Measurements from ENCODE around the gene DKKL1. TPM values are rescaled to one million over a fixed set of nuclear protein-coding genes. Genes with fewer than 3 reads are reported as not detected.
"Not testable (repeated sequence)": the region's sequence is repeated elsewhere in the genome, so short reads cannot be mapped to it uniquely, and the experiment has no call there.

The DKKL1 gene
- total and polyA plus RNA-seq, 5 donors from 2014 or later, result not detected

DNA sequence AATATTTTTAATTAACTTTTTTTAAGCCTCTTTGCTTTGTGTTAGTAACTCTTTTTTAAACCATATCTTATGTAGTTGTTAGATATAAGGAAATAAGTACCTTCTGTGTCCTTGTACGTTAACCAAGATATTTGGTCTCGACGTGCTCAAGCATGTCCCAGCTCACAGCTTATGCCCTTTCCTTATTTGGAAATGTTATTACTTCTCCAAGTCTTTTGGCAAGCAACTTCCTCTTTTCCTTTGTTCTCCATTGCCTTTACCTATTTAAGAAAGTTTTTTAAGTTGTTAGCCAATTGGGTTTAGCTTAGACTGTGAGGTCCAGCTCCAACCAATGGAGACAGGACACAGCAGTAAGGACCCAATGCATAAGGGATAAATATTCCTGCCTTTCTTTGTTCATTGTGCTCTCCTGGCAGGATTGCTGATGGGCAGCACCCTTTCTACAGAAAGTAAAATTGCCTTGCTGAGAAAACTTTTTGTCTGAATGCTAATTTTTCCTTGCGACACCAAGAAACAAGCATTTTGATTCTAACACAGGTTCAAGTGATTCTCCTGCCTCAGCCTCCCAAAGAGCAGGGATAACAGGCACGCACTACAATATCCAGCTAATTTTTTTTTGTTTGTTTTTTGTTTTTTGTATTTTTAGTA lies 5.2 kb downstream of the DKKL1 start:
- no peak overlapping the region for H3K27ac Mint-ChIP-seq
- no peak for ATAC-seq (ENCODE audit: low read depth in 2 of 2)
- no peak for DNase-seq
- H3K4me1 Mint-ChIP-seq, result peaks cover 0 to 2% (median 0%) of the 10 kb centered on the region in 4 donors
- peaks cover 40% of the 10 kb centered on the region for H3K27me3 Mint-ChIP-seq
- H3K9me3 Mint-ChIP-seq, result peaks cover 0 to 18% (median 0%) of the 10 kb centered on the region in 7 donors
- Histone ChIP-seq H3K27me3 (ENCODE audit: control insufficient read depth, insufficient read depth, low read length) (peaks cover 9% of the 10 kb centered on the region), H3K9me3 (ENCODE audit: control insufficient read depth in 2 of 2, low read length in 2 of 2) (peaks cover 12 to 15% of the 10 kb centered on the region in 2 experiments), H3K4me3 (ENCODE audit: low read depth, low read length) (no peak overlapping the region), H3K4me1 (ENCODE audit: control insufficient read depth, insufficient read depth, low read length, poor library complexity, severe bottlenecking) (peaks cover 8% of the 10 kb centered on the region), H3K36me3 (ENCODE audit: control insufficient read depth, insufficient read depth, low read length) (no peaks in the 10 kb centered on the region), H3K27ac (ENCODE audit: insufficient read depth, low read length, poor library complexity, severe bottlenecking) (no peak overlapping the region)
- H3K36me3 Mint-ChIP-seq, result peaks cover 3% of the 10 kb centered on the region
- no peak overlapping the region for H3K4me3 Mint-ChIP-seq

DNA sequence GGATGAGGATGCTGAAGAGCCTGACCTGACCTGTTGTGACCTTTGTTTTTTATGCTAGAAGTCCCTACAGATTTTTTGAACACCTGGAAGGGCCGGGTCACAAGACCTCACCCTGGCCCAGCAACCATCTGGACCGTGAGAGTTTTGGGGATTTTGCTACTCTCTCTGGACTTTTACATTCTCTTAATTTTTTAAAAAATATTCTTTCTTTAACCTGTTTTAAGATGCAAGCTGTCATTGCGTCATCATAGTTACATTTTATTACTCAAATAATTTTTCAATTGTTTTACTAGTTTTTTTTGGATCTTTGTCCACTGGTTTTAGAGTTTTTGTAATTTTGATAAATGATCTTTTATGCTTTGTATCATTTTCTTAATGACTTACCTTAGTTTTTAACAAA lies 7.5 kb downstream of the DKKL1 start:
- Histone ChIP-seq H3K36me3 (ENCODE audit: control insufficient read depth, insufficient read depth, low read length) (no peaks in the 10 kb centered on the region), H3K27me3 (ENCODE audit: control insufficient read depth, insufficient read depth, low read length) (peaks cover 4% of the 10 kb centered on the region), H3K4me3 (ENCODE audit: low read depth, low read length) (no peak overlapping the region), H3K9me3 (ENCODE audit: control insufficient read depth in 2 of 2, low read length in 2 of 2) (peaks cover 12 to 15% of the 10 kb centered on the region in 2 experiments), H3K27ac (ENCODE audit: insufficient read depth, low read length, poor library complexity, severe bottlenecking) (no peak overlapping the region), H3K4me1 (ENCODE audit: control insufficient read depth, insufficient read depth, low read length, poor library complexity, severe bottlenecking) (no peaks in the 10 kb centered on the region)
- Mint-ChIP-seq H3K4me1 (no peaks in the 10 kb centered on the region), H3K9me3 (peaks cover 0 to 18% (median 3%) of the 10 kb centered on the region in 7 donors), H3K4me3 (no peak overlapping the region), H3K36me3 (peaks cover 3% of the 10 kb centered on the region), H3K27ac (no peak overlapping the region), H3K27me3 (peaks cover 36% of the 10 kb centered on the region)
- no peak for DNase-seq
- no peak for ATAC-seq (ENCODE audit: low read depth in 2 of 2)

- H3K27me3 ChIP-seq (ENCODE audit: control insufficient read depth, insufficient read depth, low read length); H3K4me3 Mint-ChIP-seq; H3K36me3 ChIP-seq (ENCODE audit: control insufficient read depth, insufficient read depth, low read length); H3K27ac ChIP-seq (ENCODE audit: insufficient read depth, low read length, poor library complexity, severe bottlenecking); H3K27ac Mint-ChIP-seq; DNase-seq; H3K4me1 Mint-ChIP-seq; H3K4me1 ChIP-seq (ENCODE audit: control insufficient read depth, insufficient read depth, low read length, poor library complexity, severe bottlenecking); H3K4me3 ChIP-seq (ENCODE audit: low read depth, low read length); H3K36me3 Mint-ChIP-seq; ATAC-seq (ENCODE audit: low read depth in 2 of 2): not testable (repeated sequence)
- Mint-ChIP-seq H3K27me3 (peaks cover 30% of the 10 kb centered on the region), H3K9me3 (peaks cover 0 to 18% (median 3%) of the 10 kb centered on the region in 7 donors)
- peaks cover 12 to 15% of the 10 kb centered on the region in 2 experiments for H3K9me3 ChIP-seq (ENCODE audit: control insufficient read depth in 2 of 2, low read length in 2 of 2)
These were observed 9.5 kb downstream of the DKKL1 start for GRCh38 chr19:49373174-49373573.

GRCh38 chr19:49374665-49375434 lies 11.2 kb downstream of the DKKL1 start:
- Histone ChIP-seq H3K9me3 (ENCODE audit: control insufficient read depth in 2 of 2, low read length in 2 of 2) (peaks cover under 1 to 3% of the 10 kb centered on the region in 2 experiments), H3K27me3 (ENCODE audit: control insufficient read depth, insufficient read depth, low read length) (peaks cover 5% of the 10 kb centered on the region), H3K36me3 (ENCODE audit: control insufficient read depth, insufficient read depth, low read length) (no peaks in the 10 kb centered on the region), H3K27ac (ENCODE audit: insufficient read depth, low read length, poor library complexity, severe bottlenecking) (no peak overlapping the region), H3K4me3 (ENCODE audit: low read depth, low read length) (no peak overlapping the region), H3K4me1 (ENCODE audit: control insufficient read depth, insufficient read depth, low read length, poor library complexity, severe bottlenecking) (no peaks in the 10 kb centered on the region)
- Mint-ChIP-seq H3K27ac (no peak overlapping the region), H3K9me3 (peaks cover 0 to 7% (median 1%) of the 10 kb centered on the region in 7 donors), H3K4me1 (no peaks in the 10 kb centered on the region), H3K36me3 (peaks cover 3% of the 10 kb centered on the region), H3K4me3 (no peak overlapping the region), H3K27me3 (peaks cover 36% of the 10 kb centered on the region)
- DNase-seq (no peak), ATAC-seq (ENCODE audit: low read depth in 2 of 2) (no peak)

DNA sequence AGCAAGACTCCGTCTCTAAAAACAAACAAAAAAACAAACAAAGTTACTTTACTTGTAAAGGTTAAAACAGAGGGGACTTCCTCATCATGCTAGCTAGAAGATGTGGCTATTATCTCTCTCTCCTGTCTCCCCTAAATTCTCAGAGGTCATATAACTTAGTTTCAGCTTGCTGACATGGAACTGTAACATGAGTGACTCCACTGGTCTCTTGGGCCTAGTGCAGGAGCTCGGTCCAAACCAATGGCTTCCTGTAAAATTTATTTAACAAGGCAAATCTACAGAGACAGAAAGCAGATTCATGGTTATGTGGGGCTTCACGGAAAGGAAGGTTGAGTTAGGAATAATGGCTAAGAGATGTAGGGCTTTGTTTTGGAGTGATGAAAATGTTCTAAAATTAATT lies 14.8 kb downstream of the DKKL1 start:
- Mint-ChIP-seq H3K36me3 (peaks cover 4% of the 10 kb centered on the region), H3K27me3 (peaks cover 25% of the 10 kb centered on the region), H3K4me3 (no peak overlapping the region), H3K27ac (no peak overlapping the region), H3K4me1 (no peaks in the 10 kb centered on the region), H3K9me3 (peaks cover 0 to 8% (median 4%) of the 10 kb centered on the region in 7 donors)
- peaks cover 3% of the 10 kb centered on the region for H3K27me3 ChIP-seq (ENCODE audit: control insufficient read depth, insufficient read depth, low read length)
- H3K36me3 ChIP-seq (ENCODE audit: control insufficient read depth, insufficient read depth, low read length), result no peaks in the 10 kb centered on the region
- H3K4me3 ChIP-seq (ENCODE audit: low read depth, low read length), result no peak overlapping the region
- H3K9me3 ChIP-seq (ENCODE audit: control insufficient read depth in 2 of 2, low read length in 2 of 2), result peaks cover 8 to 9% of the 10 kb centered on the region in 2 experiments
- ATAC-seq (ENCODE audit: low read depth in 2 of 2) (no peak), DNase-seq (no peak)
- H3K4me1 ChIP-seq (ENCODE audit: control insufficient read depth, insufficient read depth, low read length, poor library complexity, severe bottlenecking), result no peaks in the 10 kb centered on the region
- H3K27ac ChIP-seq (ENCODE audit: insufficient read depth, low read length, poor library complexity, severe bottlenecking), result no peak overlapping the region

DNA sequence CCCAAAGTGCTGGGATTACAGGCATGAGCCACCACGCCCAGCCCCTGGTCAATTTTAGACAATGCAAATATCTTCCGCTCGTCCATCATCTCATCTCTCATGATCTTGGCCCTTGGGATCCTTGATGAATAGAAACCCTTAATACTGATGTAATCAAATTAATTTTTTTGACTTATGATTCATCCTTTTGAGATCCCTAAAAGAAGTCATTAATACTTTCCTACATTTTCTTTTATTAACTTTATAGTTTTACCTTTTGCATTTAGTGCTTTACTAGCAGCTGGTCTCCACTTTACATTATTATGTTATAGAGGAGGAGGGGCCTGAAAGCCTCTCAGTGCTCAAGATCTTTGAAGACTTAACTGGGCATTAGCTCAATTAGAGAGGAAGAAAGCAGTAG lies 16.7 kb downstream of the DKKL1 start:
- ATAC-seq (ENCODE audit: low read depth in 2 of 2) (no peak), DNase-seq (no peak)
- H3K27ac Mint-ChIP-seq, result no peak overlapping the region
- H3K4me3 Mint-ChIP-seq, result no peak overlapping the region
- H3K27me3 Mint-ChIP-seq, result peaks cover 23% of the 10 kb centered on the region
- H3K4me3 ChIP-seq (ENCODE audit: low read depth, low read length), result no peak overlapping the region
- peaks cover 4% of the 10 kb centered on the region for H3K36me3 Mint-ChIP-seq
- no peaks in the 10 kb centered on the region for H3K36me3 ChIP-seq (ENCODE audit: control insufficient read depth, insufficient read depth, low read length)
- peaks cover 8 to 9% of the 10 kb centered on the region in 2 experiments for H3K9me3 ChIP-seq (ENCODE audit: control insufficient read depth in 2 of 2, low read length in 2 of 2)
- H3K27me3 ChIP-seq (ENCODE audit: control insufficient read depth, insufficient read depth, low read length), result peaks cover 5% of the 10 kb centered on the region
- peaks cover 0 to 4% (median 0%) of the 10 kb centered on the region in 4 donors for H3K4me1 Mint-ChIP-seq
- H3K27ac ChIP-seq (ENCODE audit: insufficient read depth, low read length, poor library complexity, severe bottlenecking), result no peak overlapping the region
- peaks cover 0 to 8% (median 4%) of the 10 kb centered on the region in 7 donors for H3K9me3 Mint-ChIP-seq
- H3K4me1 ChIP-seq (ENCODE audit: control insufficient read depth, insufficient read depth, low read length, poor library complexity, severe bottlenecking), result no peaks in the 10 kb centered on the region

- H3K9me3 Mint-ChIP-seq, result peaks cover 0 to 8% (median 4%) of the 10 kb centered on the region in 7 donors
- Histone ChIP-seq H3K36me3 (ENCODE audit: control insufficient read depth, insufficient read depth, low read length) (no peaks in the 10 kb centered on the region), H3K9me3 (ENCODE audit: control insufficient read depth in 2 of 2, low read length in 2 of 2) (peaks cover 8 to 9% of the 10 kb centered on the region in 2 experiments), H3K4me3 (ENCODE audit: low read depth, low read length) (no peak overlapping the region), H3K27me3 (ENCODE audit: control insufficient read depth, insufficient read depth, low read length) (peaks cover 5% of the 10 kb centered on the region), H3K27ac (ENCODE audit: insufficient read depth, low read length, poor library complexity, severe bottlenecking) (no peak overlapping the region), H3K4me1 (ENCODE audit: control insufficient read depth, insufficient read depth, low read length, poor library complexity, severe bottlenecking) (no peaks in the 10 kb centered on the region)
- no peak overlapping the region for H3K27ac Mint-ChIP-seq
- H3K4me3 Mint-ChIP-seq, result no peak overlapping the region
- H3K4me1 Mint-ChIP-seq, result peaks cover 0 to 4% (median 2%) of the 10 kb centered on the region in 4 donors
- H3K36me3 Mint-ChIP-seq, result peaks cover 4% of the 10 kb centered on the region
- H3K27me3 Mint-ChIP-seq, result peaks cover 10% of the 10 kb centered on the region
- ATAC-seq (ENCODE audit: low read depth in 2 of 2) (no peak), DNase-seq (no peak)
These were observed 19.0 kb downstream of the DKKL1 start for GRCh38 chr19:49382639-49383038.
